Keratinocyte (primary cell): ENCODE results near the gene TMEM53.

ENCODE experiments used
- CTCF ChIP-seq, 3 experiments: IDR thresholded peaks in 1 of 3; conservative IDR thresholded peaks in 1 of 3; optimal IDR thresholded peaks in 1 of 3; 2 replicates in 2 of 3; 3 replicates in 1 of 3; pipeline versions ENCODE3 to v1.5.1; 2011; ENCODE audit warnings: low read length in 3 of 3, mild to moderate bottlenecking in 3 of 3, moderate library complexity in 2 of 3, control low read depth in 1 of 3, inconsistent platforms in 1 of 3; ENCODE audit not compliant: insufficient read depth in 2 of 3; ENCODE audit errors: extremely low read depth in 1 of 3
- EZH2 ChIP-seq: IDR thresholded peaks from one replicate; pipeline ENCODE4 v1.6.1; 2012; ENCODE audit warnings: inconsistent platforms, mild to moderate bottlenecking, low read length, moderate library complexity

- TF ChIP-seq CTCF (optimal IDR thresholded peaks at IDR 0.05 in 1 of 3, IDR thresholded peaks at IDR 0.05 in 1 of 3, conservative IDR thresholded peaks at IDR 0.05 in 1 of 3; ENCODE audit: extremely low read depth in 1 of 3, insufficient read depth in 2 of 3, low read length in 3 of 3), result no peak
- no peak for TF ChIP-seq EZH2
These were observed 14.6 kb upstream of the TMEM53 start for GRCh38 chr1:44688760-44689446.
